Body of pancreas (tissue), 4 donors: ENCODE measurements around the gene SOST.

Experiments
- CTCF ChIP-seq, 7 experiments: fragments of 450-650 bp in 4 of 7; fragments of 200-600 bp in 3 of 7; sonication (generic) in 3 of 7; IDR thresholded peaks; one replicate each; pipeline ENCODE4 v1.5.1; 2016 to 2019; ENCODE audit warnings: antibody characterized with exemption in 7 of 7
- POLR2A ChIP-seq, 3 donors: fragments of 450-650 bp; IDR thresholded peaks; one replicate each; pipeline ENCODE4 v1.6.1; 2016; ENCODE audit warnings: antibody characterized with exemption in 3 of 3, mild to moderate bottlenecking in 2 of 3

- TF ChIP-seq CTCF (IDR thresholded peaks at IDR 0.05) (no peak), POLR2A (IDR thresholded peaks at IDR 0.05) (no peak)
Measured at GRCh38 chr17:43709210-43709609, 49.4 kb downstream of the SOST start.
